Suprapubic skin (tissue), 4 donors: Measurements from ENCODE around the gene NUDT9. TPM values are rescaled to one million over a fixed set of nuclear protein-coding genes. Genes with fewer than 3 reads are reported as not detected.
"Not testable (repeated sequence)": the region's sequence is repeated elsewhere in the genome, so short reads cannot be mapped to it uniquely, and the experiment has no call there.

Experiments
- DNase-seq, 2 donors: peaks; one replicate each; pipeline ENCODE4 v3.0.0-alpha.2; 2019; ENCODE audit warnings: low spot score in 2 of 2
- H3K27ac ChIP-seq: fragments of 200-600 bp; sonication (generic); one replicate; pipeline ENCODE4 v1.5.1; 2019
- H3K27me3 ChIP-seq: fragments of 200-600 bp; sonication (generic); one replicate; pipeline ENCODE4 v1.5.1; 2019
- H3K36me3 ChIP-seq: fragments of 200-600 bp; sonication (generic); one replicate; pipeline ENCODE4 v1.5.1; 2019
- H3K4me1 ChIP-seq: fragments of 200-600 bp; sonication (generic); one replicate; pipeline ENCODE4 v1.5.1; 2019
- H3K4me3 ChIP-seq: fragments of 200-600 bp; sonication (generic); one replicate; pipeline ENCODE4 v1.5.1; 2019; ENCODE audit warnings: mild to moderate bottlenecking
- H3K9me3 ChIP-seq: fragments of 200-600 bp; sonication (generic); one replicate; pipeline ENCODE4 v1.5.1; 2019
- EP300 ChIP-seq: sonication (generic); formaldehyde crosslinking; IDR thresholded peaks from one replicate; pipeline ENCODE4 v1.6.1; 2017; ENCODE audit warnings: antibody characterized with exemption
- POLR2A ChIP-seq, 2 donors: fragments of 450-650 bp; IDR thresholded peaks; one replicate each; pipeline ENCODE4 v1.6.1; 2017; ENCODE audit warnings: antibody characterized with exemption in 2 of 2, mild to moderate bottlenecking in 2 of 2, moderate library complexity in 2 of 2
- POLR2AphosphoS5 ChIP-seq, 3 donors: sonication (generic); formaldehyde crosslinking; IDR thresholded peaks; one replicate each; pipeline ENCODE4 v1.6.1; 2017; ENCODE audit warnings: antibody characterized with exemption in 3 of 3
- WGBS: methylation state at CpG from one replicate; pipeline ENCODE4 v1.1.5; 2018; 5-methylcytosine and 5-hydroxymethylcytosine counted together
- total RNA-seq, 4 donors: library from RNA; depleted of rRNA; stranded (reverse); fragments of >200 nt; gene quantifications; one replicate each; pipeline ENCODE4 v1.1.0, GENCODE V29; 2016
- TF ChIP-seq, protein P1 (sequence below), 2 donors: fragments of 200-600 bp in 1 of 2; fragments of 450-650 bp in 1 of 2; sonication (generic) in 1 of 2; IDR thresholded peaks; one replicate each; pipeline ENCODE4 v1.5.1; 2016 to 2019; ENCODE audit warnings: antibody characterized with exemption in 2 of 2, mild to moderate bottlenecking in 1 of 2, moderate library complexity in 1 of 2

Gene NUDT9
- total RNA-seq, 4 donors from 2014 or later = 11.9 to 31.5 (median 15.6) TPM

DNA sequence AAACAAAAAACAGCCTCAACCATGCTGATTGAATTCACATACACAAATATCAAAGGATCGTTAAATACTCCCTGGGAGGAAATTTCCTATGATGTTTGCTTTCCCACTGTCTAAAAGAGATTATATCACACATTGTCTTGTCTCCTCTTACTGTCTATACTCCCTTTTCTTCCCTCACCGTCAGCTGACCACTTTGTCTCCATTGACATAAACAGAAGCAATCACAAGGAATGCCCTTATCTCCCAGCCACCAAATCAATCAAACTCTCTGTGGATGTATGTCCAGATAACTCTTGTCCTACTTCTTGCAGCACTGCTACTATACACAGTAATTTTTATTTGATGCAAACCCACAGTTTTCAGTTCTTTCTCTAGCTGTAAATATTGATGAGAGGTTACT, 12.2 kb upstream of the NUDT9 start:
- H3K27ac ChIP-seq = no peak overlapping the region
- WGBS = 76% methylated on average over 2 of the region's 2 CpGs
- DNase-seq = no peak
- no peaks in the 10 kb centered on the region for H3K9me3 ChIP-seq
- TF ChIP-seq POLR2AphosphoS5 (IDR thresholded peaks at IDR 0.05) (no peak), EP300 (no peak), POLR2A (IDR thresholded peaks at IDR 0.05) (no peak)
- TF ChIP-seq, protein P1, sequence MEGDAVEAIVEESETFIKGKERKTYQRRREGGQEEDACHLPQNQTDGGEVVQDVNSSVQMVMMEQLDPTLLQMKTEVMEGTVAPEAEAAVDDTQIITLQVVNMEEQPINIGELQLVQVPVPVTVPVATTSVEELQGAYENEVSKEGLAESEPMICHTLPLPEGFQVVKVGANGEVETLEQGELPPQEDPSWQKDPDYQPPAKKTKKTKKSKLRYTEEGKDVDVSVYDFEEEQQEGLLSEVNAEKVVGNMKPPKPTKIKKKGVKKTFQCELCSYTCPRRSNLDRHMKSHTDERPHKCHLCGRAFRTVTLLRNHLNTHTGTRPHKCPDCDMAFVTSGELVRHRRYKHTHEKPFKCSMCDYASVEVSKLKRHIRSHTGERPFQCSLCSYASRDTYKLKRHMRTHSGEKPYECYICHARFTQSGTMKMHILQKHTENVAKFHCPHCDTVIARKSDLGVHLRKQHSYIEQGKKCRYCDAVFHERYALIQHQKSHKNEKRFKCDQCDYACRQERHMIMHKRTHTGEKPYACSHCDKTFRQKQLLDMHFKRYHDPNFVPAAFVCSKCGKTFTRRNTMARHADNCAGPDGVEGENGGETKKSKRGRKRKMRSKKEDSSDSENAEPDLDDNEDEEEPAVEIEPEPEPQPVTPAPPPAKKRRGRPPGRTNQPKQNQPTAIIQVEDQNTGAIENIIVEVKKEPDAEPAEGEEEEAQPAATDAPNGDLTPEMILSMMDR (IDR thresholded peaks at IDR 0.05) = no peak
- no peaks in the 10 kb centered on the region for H3K36me3 ChIP-seq
- no peaks in the 10 kb centered on the region for H3K4me1 ChIP-seq
- H3K27me3 ChIP-seq = no peaks in the 10 kb centered on the region
- H3K4me3 ChIP-seq = no peak overlapping the region

DNA sequence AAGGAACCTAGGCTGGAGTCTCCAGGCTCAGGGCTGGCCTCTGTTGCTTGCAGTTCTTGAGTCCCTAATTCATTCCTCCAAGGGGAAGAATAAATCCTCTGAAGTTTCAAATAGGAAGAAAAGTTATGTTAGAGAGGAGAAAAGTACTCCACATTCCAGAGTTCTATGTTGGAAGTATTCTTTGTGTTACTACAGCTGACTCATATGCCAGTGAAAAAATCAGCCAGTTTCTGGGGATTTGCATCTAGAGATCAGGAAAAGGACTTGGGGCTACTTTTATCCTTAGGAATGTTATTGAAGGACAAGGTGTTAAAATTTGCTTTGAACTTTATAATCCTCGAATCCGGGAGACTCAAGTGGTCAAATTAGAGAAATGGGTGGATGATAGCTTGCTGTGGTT, 11.7 kb upstream of the NUDT9 start:
- Histone ChIP-seq H3K36me3 (no peaks in the 10 kb centered on the region), H3K4me1 (no peaks in the 10 kb centered on the region), H3K27ac (no peak overlapping the region), H3K9me3 (no peaks in the 10 kb centered on the region), H3K27me3 (no peaks in the 10 kb centered on the region), H3K4me3 (no peak overlapping the region)
- no peak for DNase-seq
- TF ChIP-seq, protein P1 (IDR thresholded peaks at IDR 0.05) = no peak
- TF ChIP-seq EP300 (no peak), POLR2AphosphoS5 (IDR thresholded peaks at IDR 0.05) (no peak), POLR2A (IDR thresholded peaks at IDR 0.05) (no peak)
- 95% methylated on average over 2 of the region's 2 CpGs for WGBS

DNA sequence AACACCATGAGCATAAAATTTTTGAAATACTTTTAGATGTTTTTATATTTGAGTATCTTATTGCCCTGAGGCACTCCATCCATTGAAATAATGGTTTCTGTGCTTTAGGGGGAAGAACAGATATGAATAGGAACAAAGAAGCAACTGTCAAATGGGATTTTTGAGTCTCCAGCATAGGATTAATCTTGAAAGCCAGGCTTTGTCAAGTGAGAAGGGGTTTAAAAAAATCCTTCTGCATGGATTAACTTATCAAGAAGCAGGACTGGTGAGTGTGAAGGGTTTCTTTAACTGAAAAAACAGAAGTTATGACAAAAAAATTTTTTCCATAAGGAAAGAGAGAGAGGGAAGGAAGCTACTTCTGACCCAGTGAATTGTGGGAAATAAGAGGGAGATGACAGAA, 7.6 kb upstream of the NUDT9 start:
- Histone ChIP-seq H3K9me3 (no peaks in the 10 kb centered on the region), H3K4me1 (no peaks in the 10 kb centered on the region), H3K4me3 (no peak overlapping the region), H3K27ac (no peak overlapping the region), H3K36me3 (no peaks in the 10 kb centered on the region), H3K27me3 (no peaks in the 10 kb centered on the region)
- TF ChIP-seq POLR2AphosphoS5 (IDR thresholded peaks at IDR 0.05) (no peak), POLR2A (IDR thresholded peaks at IDR 0.05) (no peak), EP300 (no peak)
- TF ChIP-seq, protein P1 (IDR thresholded peaks at IDR 0.05) = no peak
- DNase-seq = no peak

DNA sequence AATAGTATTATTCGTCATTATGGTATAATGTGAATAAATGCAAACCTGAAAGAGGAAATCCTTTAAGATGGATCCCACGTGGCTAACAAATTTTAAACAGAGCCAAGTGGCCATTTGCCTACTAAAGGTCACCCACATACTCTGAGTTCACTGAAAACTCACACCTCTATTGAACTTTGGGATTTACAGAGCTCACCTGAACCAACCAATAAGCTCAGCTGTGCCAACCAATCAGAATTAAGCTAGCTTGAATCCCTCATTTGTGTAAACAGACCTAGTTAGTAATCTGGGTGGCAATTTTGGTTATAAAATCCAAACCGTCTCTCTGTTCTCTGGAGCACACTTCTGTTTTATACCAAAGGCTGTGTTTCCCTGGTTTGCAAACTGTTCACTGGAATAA, 5.4 kb upstream of the NUDT9 start:
- H3K27ac ChIP-seq = no peak overlapping the region
- TF ChIP-seq, protein P1 (IDR thresholded peaks at IDR 0.05) = no peak
- TF ChIP-seq POLR2A (IDR thresholded peaks at IDR 0.05) (no peak), POLR2AphosphoS5 (IDR thresholded peaks at IDR 0.05) (no peak), EP300 (no peak)
- no peak for DNase-seq
- 77% methylated on average over 3 of the region's 3 CpGs for WGBS
- H3K4me3 ChIP-seq = no peak overlapping the region
- no peaks in the 10 kb centered on the region for H3K36me3 ChIP-seq
- H3K4me1 ChIP-seq = peaks cover 8% of the 10 kb centered on the region
- no peaks in the 10 kb centered on the region for H3K9me3 ChIP-seq
- H3K27me3 ChIP-seq = no peaks in the 10 kb centered on the region

DNA sequence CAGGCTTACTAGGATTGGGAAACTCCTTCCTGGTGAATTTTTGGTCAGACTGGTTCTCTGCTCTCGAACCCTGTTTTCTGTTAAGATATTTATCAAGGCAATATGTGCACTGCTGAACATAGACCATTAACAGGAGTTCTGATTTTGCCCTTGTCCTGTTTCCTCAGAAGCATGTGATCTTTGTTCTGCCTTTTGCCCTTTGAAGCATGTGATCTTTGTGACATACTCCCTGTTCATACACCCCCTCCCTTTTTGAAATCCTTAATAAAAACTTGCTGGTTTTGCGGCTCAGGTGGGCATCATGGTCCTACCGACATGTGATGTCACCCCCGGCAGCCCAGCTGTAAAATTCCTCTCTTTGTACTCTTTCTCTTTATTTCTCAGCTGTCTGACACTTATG, 4.0 kb upstream of the NUDT9 start:
- not testable (repeated sequence) for H3K27ac ChIP-seq, DNase-seq, H3K27me3 ChIP-seq, H3K9me3 ChIP-seq, H3K36me3 ChIP-seq, H3K4me3 ChIP-seq
- H3K4me1 ChIP-seq = peaks cover 12% of the 10 kb centered on the region
- 91% methylated on average over 4 of the region's 4 CpGs for WGBS

DNA sequence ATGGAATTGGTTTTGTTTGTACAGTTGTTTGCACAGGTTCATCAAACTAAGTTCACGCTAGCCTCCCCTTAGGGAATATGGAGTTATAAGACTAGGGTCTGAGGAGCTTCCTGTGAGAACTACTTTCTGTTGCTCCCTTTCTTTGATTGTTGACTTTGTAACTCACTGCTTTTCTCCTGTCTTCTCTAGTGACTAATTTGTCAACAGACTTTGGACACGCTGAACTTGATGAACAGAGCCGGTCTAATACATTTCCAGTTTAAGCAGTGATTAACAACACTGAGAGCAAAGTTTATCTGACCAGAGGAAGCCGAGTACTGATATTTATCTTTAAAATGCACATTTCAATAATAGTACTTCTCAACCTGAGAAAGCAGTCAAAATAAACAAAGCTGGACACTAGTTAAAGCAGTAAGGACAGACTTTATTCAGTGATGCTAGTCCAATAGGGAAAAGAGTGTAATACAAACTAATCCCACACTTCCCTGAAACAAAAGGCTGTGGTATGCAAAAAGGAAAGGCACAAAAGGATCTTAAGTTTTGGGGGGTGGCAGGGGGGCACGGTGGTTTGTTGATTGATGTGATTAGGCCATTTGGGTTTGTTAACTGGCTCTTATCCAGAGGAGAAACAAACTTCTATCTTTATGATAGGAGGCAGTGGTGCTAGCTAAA, 2.7 kb upstream of the NUDT9 start:
- Histone ChIP-seq H3K27me3 (no peaks in the 10 kb centered on the region), H3K4me3 (no peak overlapping the region), H3K9me3 (no peaks in the 10 kb centered on the region), H3K4me1 (peaks cover 25% of the 10 kb centered on the region), H3K27ac (no peak overlapping the region), H3K36me3 (no peaks in the 10 kb centered on the region)
- no peak for TF ChIP-seq EP300
- no peak for TF ChIP-seq POLR2A (IDR thresholded peaks at IDR 0.05)
- TF ChIP-seq, protein P1 (IDR thresholded peaks at IDR 0.05) = no peak
- TF ChIP-seq POLR2AphosphoS5 (IDR thresholded peaks at IDR 0.05) = no peak
- no peak for DNase-seq
- WGBS = 47% methylated on average over 5 of the region's 5 CpGs
